OCI-LY3 (cell line): ENCODE data around the gene CYTIP.

Source experiments
- EZH2phosphoT487 ChIP-seq: fragments of 200-600 bp; shearing (Covaris generic); IDR thresholded peaks from 2 replicates; pipeline ENCODE4 v1.6.1; 2018; ENCODE audit warnings: antibody characterized with exemption, mixed run types, low read depth
- TF ChIP-seq, protein P1 (sequence below): fragments of 200-600, 300-600 bp; sonication (generic); IDR thresholded peaks from 2 replicates; pipeline ENCODE4 v1.5.1; 2014; ENCODE audit warnings: antibody characterized with exemption, low read length, low read depth

DNA sequence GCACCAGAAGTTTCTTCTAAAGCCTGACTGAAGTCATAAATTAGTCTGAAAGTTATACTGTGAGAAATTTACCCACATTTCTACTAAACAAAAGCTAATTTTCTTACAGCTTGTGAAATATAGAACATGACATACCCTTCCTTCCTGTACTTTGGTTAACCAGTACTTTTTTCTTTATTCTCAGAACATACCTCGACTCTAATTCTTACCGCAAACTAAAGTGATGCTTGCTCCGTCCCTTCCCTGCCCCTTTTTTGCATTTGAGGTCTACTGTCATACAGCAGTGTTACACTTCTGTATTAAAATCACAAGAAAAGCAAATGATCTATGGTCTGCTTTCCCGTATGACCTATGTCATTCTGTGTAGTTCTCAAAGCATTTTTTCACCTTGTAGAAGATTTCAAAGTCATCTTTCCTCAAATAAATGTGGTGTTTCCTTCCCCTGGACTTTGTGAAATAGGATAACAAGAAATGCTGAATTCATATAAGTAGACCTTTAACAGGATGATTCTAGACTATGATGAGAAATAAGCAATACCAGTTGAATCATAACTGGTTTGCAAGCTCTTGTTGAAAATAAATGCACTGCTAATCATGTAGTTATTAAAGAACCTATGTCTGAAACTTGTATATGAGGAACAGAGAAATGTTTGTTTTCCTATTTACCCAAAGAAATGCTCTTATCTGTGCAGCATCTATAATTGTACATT, 30.4 kb downstream of the CYTIP start:
- TF ChIP-seq, protein P1, sequence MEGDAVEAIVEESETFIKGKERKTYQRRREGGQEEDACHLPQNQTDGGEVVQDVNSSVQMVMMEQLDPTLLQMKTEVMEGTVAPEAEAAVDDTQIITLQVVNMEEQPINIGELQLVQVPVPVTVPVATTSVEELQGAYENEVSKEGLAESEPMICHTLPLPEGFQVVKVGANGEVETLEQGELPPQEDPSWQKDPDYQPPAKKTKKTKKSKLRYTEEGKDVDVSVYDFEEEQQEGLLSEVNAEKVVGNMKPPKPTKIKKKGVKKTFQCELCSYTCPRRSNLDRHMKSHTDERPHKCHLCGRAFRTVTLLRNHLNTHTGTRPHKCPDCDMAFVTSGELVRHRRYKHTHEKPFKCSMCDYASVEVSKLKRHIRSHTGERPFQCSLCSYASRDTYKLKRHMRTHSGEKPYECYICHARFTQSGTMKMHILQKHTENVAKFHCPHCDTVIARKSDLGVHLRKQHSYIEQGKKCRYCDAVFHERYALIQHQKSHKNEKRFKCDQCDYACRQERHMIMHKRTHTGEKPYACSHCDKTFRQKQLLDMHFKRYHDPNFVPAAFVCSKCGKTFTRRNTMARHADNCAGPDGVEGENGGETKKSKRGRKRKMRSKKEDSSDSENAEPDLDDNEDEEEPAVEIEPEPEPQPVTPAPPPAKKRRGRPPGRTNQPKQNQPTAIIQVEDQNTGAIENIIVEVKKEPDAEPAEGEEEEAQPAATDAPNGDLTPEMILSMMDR, result no peak
- TF ChIP-seq EZH2phosphoT487, result no peak
